HPDE6-E6E7 (cell line): ENCODE data around the gene ARVCF.
"Not testable (repeated sequence)": the region's sequence is repeated elsewhere in the genome, so short reads cannot be mapped to it uniquely, and the experiment has no call there.

Experiments used
- DNase-seq: peaks from one replicate; pipeline ENCODE4 v3.0.0; 2011; ENCODE audit warnings: missing footprints; ENCODE audit errors: extremely low spot score

The ARVCF gene

GRCh38 chr22:19936513-19936912, 80.1 kb downstream of the ARVCF start:
- no peak for DNase-seq

- DNase-seq, result not testable (repeated sequence)
Measured at GRCh38 chr22:19935123-19935718, 81.4 kb downstream of the ARVCF start.

GRCh38 chr22:19933341-19934241, 83.0 kb downstream of the ARVCF start:
- no peak for DNase-seq

GRCh38 chr22:19932367-19933206, 84.0 kb downstream of the ARVCF start:
- no peak for DNase-seq

GRCh38 chr22:19931514-19931913, 85.1 kb downstream of the ARVCF start:
- no peak for DNase-seq

GRCh38 chr22:19930551-19931486, 85.8 kb downstream of the ARVCF start:
- no peak for DNase-seq

GRCh38 chr22:19929586-19930550, 86.8 kb downstream of the ARVCF start:
- DNase-seq, result no peak

- no peak for DNase-seq
Measured at GRCh38 chr22:19928207-19928606, 88.4 kb downstream of the ARVCF start.

GRCh38 chr22:19927696-19928095, 88.9 kb downstream of the ARVCF start:
- no peak for DNase-seq

GRCh38 chr22:19926028-19926427, 90.6 kb downstream of the ARVCF start:
- DNase-seq, result not testable (repeated sequence)

- DNase-seq, result no peak
Measured at GRCh38 chr22:19923914-19924513, 92.6 kb downstream of the ARVCF start.

GRCh38 chr22:19921544-19922081, 95.0 kb downstream of the ARVCF start:
- no peak for DNase-seq
